ENCODE results near the gene CCDC59.

GRCh38 chr12:82383930-82384552 lies 25.9 kb upstream of the CCDC59 start:
- TF ChIP-seq CTCF (IDR thresholded peaks at IDR 0.05 in 4 of 5, conservative IDR thresholded peaks at IDR 0.05 in 1 of 5) = peak in 2 of 5 experiments; percentile 10 to 32
- no peak for TF ChIP-seq POLR2A (IDR thresholded peaks at IDR 0.05)
